IPS-NIHi11 (cell line): ENCODE data around the gene MAP3K20.
"Not testable (repeated sequence)": the region's sequence is repeated elsewhere in the genome, so short reads cannot be mapped to it uniquely, and the experiment has no call there.

Experiments
- DNase-seq: peaks from one replicate; pipeline ENCODE4 v3.0.0; 2012; ENCODE audit warnings: mixed read lengths, low spot score

MAP3K20 gene

DNA sequence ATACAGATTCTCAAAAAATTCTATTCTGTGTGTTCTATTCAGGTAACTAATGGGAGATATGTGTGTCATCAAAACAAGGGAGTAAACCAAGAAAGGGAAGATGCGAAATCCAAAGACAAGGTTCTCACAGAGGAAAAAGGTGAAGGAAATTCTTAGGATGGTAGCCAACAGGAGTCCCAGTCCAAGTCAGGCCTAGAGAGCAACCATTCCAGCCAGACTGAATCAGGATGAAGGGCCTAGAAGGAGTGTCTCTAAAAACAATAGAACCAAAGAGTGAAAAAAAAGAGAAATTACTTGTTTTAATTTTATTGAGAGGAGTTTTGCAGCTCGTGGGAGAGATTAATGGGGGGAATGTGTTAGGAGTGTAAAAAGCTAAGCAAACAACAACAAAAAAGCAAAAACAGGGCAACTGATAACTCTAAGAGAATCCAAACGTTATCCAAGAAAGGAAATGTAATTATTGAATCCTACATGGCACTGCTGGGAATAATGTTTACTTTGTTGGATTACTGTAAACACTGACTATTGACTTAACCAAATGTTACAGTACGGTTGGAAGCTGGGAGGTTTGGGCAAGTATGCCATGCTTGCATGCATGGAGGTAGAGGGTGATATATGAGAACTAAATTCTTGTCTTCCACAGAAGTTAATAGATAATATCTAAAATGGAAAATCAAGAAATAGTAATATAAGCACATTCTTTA is 12.3 kb downstream of the MAP3K20 start:
- no peak for DNase-seq

DNA sequence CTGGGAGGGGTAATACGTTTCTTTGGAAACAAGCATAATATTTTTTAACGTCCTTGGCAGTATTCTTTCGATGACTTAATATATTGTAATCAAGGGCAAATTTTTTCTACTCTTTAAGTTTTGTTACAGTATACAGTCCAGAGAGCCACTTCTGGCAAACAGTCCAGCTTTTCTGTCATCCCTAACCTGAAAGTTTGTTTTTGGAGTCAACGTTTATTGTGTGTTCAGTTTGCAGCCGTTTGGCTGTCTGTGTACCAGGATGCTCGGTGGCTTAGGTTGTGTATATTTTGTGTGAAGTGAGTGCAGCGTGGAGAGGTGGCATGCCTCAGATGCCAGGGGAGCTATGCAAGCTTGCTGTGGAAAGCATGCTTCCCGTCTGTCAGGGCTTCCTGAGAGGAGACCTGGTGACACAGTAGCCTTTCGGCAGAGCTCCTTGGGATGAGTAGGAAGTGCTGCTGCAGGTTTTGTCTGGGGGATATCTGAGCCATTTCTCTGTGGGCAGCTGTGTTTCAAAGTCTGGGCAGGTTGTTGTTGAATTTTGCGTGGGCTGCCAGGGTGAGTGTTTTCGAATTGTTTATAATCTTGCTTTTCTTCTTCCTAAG is 14.7 kb downstream of the MAP3K20 start:
- no peak for DNase-seq

DNA sequence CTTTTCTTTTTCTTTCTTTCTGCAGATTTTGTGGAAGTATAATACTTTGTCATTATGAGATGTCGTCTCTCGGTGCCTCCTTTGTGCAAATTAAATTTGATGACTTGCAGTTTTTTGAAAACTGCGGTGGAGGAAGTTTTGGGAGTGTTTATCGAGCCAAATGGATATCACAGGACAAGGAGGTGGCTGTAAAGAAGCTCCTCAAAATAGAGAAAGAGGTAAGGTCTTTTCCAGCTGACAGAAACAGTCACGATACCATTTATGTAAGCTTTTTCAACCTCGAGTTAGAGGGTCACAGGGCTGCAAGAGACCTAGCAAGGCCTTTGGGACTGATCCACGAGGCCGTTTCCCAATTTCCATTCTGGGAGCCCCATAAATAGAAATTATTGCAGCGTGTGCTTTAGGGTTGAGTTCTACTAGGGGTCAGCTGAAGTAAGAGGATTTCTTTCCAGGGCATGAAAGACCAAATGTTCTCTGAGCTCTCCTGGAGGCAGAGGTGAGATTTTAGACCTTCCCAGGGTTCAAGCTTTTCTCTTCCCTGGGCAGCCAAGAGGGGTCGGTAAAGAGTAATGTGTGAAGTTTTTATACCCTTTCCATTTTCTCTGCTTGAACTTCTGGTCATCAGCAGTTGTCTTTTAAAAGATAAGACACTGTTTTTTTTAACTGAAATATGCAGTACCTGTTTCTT is 15.5 kb downstream of the MAP3K20 start:
- DNase-seq = peak; percentile 18

DNA sequence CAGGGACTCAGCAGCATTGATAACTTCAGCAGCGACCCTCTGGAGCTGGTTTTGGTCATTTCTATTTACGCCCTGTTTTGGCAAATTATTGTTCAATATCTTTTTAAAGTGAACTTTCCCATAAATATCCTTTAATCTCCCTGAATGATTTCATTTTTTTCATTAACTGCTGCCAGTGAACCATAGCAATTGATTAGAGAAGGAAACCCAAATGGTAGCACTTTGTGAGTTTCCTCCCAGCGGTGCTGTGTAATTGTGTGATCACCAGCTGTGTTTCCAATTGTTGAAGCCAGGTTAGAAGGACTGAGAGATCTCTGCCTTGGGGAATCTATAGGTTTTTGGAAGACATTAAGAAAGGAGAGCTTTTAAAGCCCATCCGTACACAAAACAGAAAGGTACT is 16.3 kb downstream of the MAP3K20 start:
- no peak for DNase-seq

DNA sequence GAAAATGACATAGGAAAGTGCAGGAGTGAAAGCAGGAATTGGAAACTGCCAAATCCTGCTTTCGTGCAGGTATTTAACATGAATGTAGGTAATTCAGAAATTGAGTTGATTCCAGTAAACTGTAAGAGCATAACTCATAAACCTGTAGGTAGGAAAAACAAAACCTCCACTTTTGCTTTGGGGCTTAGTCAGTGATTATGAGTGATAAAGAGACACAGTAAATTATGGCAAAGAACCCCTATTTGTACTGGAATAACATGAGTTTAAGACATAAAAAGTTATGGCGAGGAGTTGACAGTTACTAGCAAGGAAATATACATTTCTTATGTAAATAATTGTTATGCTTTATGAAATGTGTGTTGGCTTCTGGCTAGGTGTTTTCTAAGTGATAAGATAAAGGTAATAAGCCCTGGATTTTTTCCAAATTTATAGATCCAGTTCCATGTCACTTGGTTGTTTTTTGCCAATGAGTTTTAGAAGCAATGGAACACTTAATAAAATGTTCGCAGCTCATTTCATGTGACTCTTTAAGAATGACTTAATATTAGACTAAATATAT is 17.3 kb downstream of the MAP3K20 start:
- no peak for DNase-seq

DNA sequence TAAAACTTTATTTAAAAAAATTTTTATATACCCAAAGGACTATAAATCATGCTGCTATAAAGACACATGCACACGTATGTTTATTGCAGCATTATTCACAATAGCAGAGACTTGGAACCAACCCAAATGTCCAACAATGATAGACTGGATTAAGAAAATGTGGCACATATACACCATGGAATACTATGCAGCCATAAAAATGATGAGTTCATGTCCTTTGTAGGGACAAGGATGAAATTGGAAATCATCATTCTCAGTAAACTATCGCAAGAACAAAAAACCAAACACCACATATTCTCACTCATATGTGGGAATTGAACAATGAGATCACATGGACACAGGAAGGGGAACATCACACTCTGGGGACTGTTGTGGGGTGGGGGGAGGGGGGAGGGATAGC is 18.0 kb downstream of the MAP3K20 start:
- not testable (repeated sequence) for DNase-seq

DNA sequence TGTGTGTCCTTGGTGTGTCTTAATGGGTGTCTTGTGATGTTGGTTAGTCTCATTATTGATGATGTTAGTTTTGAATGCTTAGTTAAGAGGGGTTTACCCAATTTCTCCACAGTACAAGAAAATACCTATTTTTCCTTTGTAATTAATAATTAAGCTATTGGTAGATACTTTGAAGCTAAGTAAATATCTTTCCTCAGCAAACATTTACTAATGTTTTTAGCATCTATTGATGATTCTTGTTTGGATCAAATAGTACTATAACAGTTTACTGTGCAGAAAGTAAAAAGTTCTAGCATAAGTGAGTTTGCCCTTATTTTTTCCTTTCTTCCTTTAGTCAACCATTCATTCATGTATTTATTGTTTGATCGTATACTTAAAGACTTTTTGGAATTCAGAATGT is 19.1 kb downstream of the MAP3K20 start:
- no peak for DNase-seq

DNA sequence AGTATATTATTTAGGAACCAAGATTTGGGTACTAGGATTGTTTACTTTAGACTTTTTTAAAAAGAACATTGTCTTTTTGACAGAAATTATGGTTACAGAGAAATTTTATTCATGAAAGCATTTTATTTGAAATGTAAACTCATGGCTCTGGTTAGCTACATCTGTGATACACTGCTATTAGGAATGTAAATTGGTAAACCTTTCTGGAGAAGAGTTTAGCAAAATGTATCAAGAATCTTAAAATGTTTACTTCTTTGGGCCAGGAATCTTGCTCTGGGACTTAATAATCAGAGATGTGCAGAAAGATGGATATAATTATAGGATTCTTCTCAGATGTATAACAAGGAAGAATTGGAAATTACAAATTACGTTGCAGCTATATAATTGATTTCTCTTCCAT is 19.7 kb downstream of the MAP3K20 start:
- no peak for DNase-seq

DNA sequence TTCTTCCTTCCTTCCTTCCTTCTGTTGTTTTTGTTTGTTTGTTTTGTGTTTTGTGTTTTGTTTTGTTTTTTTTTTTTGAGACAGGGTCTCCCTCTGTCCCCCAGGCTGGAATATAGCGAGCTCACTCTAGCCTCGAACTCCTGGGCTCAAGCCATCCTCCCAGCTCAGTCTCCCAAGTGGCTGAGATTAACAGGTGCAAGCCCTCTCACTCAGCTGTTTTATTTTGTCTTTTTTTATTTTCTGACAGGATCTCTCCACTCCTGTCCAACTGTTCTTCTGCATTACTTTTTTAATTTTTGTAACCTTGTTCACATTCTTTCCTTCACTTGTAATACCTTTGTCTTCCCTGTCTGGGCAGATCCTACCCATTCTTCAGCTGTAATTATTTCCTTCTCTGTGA is 23.6 kb downstream of the MAP3K20 start:
- no peak for DNase-seq

DNA sequence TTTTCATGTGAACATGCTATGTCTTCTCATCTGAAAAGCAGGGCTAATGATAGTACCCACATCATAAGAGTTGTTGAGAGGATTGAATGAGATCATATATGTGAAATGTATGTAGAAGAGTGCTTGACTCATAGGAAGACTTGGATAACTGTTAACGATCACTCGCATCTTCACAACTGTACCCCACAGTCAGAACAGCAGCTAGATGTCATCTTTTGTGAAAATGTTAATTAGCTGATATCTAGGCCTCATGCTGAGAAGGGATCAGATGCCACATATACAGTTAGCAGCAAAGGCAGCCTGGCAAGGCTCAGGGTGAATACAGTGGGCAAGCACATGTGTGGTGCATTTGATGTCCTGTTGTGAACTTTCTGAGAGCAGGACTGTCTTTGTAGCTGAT is 24.2 kb downstream of the MAP3K20 start:
- DNase-seq = no peak

DNA sequence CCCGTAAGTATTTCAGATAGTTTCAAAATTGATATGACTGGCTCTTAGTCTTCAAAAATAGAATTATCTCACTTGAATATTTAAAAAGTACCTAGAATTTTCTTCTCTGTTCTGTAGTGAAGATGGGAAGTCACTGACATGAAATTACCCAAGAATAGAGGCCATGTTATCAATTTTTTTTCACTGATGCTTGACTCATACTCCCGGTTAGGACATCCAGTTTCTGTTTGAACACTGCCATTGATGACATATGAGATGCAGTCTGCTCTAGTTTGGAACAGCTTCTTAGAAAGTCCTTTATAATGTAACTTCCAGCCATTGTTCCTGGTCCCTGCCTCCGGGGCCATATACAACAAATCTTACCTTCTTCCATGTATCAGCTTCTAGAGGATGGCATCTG is 26.0 kb downstream of the MAP3K20 start:
- no peak for DNase-seq

DNA sequence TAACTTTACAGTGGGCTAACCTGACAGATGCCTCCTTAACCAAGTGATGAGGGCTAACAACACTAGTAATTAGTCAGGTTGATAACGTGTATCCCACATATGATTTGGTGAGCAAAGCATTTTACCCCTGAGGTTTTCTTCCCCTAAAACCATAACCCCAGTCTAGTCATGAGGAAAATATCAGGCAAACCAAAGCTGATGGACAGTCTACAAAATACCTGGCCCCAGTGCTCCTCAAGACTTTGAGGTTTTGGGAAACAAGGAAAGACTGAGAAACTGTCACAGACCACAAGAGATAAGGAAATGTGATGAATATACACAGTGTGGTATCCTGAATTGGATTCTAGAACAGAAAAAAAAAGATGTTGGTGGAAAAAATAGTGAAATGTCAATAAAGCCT is 28.5 kb downstream of the MAP3K20 start:
- DNase-seq = no peak

DNA sequence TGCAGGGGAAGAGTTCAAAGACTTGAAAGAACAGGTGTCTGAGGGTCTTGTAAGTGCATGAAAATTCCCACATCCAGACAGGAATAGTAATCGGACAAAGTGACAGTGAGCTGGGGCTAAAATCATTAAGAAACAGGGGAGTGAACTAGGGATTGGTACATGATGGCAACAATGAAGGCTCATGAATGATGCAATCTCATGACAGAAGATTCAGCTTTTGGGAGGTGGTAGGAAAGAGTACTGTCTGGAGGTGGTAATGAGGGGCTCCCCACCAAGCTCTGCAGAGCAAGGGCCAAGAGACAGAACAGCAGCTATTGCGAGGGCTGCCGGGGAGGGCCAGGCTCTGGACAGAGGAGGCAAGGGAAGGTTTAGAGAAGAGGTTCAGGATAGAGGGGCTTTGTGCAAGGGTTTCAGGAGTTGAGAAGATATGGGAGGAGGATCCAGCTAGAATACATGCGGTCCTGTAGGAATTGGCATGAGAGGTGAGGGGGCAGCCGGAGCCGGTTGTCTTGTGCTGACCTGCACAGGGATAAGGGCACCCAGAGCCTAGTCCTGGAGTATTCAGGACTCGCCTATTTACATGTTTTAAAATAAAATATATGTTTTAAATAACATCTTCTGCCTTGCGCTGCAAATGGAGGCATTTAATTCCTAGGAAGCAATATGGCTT is 31.4 kb downstream of the MAP3K20 start:
- DNase-seq = no peak

DNA sequence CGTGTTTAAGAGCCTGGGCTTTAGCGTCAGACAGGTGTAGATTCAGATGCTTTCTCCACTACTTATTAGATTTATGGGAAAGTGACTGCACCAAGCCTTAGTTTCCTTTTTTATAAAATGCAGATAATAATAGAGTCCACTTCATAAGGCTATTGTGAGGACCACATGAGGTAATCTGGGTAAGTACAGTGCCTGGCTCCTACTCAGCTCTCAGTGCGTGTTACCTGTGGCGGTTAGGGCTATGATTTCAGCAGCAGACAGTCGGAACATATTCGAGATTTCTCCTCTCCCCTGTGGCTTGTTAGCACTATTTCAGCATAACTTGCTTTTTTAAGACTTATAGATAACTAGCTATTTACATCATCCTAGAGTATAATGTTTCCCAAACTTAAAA is 32.0 kb downstream of the MAP3K20 start:
- DNase-seq = no peak

DNA sequence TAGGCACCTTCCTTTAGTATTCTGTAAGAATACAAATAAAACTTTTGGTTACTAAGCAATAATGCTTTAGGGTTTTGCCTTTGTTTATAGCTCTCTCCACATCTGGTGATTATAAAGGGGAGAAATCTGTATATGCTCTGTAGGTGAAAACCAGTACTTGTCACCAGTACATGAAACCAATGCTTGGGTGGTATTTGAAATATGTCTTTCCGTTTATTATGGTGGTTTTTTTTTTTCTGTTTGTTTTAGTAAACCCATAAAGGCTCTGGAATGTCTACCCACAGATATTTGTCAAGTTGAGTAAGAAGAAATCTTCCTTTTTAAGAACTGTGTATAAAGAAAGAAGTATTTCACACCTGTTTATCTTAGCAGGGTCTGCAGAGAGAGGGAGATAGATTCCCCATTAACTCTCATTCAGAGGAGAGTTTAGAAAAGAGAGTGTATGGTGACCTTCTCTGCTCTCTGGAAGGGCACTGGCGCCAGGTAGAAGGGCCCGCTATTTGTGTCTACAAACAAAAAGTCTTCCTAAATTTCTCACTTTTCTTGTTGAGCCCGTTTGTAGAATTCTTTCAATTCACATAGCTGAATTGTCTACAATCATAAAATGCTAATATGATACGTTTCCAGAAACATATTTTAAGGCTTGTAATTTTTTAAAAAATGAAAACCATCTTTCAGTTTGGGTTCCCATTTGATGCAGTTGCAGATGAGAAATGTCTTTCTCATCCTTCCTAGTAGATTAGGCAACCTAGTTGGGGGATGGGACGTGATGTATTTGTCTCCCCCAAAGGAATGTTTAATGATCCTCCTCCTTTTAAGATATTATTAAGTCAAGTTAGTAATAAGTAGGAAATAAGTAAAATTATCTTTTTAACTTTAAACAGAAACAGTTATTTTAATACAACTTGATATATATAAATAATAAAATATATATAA is 33.9 kb downstream of the MAP3K20 start:
- DNase-seq = no peak

DNA sequence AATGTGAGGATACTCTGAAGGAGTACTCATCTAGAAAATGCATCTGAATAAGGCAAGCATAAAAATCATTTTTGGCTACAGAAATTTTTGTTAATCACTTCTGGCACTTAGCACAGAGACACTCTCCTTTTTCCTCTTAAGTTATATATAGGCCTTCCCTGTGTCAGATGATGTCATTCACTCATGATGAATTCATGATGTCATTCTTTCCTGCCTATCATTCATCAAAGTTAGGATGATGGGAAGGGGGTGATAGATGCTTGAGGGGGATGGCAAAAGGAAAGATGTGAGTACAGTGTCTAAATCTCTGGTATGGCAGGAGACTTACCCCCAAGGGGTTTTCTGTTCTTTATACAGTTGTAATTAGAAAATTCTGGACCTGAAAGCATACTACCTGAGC is 42.0 kb downstream of the MAP3K20 start:
- DNase-seq = no peak

DNA sequence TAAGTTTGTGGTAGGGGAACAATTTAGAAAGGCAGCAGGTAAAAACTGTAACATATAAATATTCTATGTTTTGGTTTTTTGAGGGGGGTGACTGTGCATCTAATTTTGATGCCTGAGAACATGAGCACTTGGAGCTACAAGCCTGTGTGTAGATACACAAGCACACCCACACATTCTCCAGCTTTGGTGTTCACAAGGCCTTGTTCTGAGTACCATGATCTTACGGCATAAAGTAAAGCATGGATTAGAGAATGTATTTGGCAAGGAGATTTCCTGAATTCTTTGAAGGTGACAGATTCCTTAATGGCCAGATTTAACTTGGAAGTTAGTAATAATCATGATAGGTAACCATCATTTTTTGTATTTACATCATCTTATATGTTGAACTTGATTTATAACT is 42.7 kb downstream of the MAP3K20 start:
- no peak for DNase-seq

DNA sequence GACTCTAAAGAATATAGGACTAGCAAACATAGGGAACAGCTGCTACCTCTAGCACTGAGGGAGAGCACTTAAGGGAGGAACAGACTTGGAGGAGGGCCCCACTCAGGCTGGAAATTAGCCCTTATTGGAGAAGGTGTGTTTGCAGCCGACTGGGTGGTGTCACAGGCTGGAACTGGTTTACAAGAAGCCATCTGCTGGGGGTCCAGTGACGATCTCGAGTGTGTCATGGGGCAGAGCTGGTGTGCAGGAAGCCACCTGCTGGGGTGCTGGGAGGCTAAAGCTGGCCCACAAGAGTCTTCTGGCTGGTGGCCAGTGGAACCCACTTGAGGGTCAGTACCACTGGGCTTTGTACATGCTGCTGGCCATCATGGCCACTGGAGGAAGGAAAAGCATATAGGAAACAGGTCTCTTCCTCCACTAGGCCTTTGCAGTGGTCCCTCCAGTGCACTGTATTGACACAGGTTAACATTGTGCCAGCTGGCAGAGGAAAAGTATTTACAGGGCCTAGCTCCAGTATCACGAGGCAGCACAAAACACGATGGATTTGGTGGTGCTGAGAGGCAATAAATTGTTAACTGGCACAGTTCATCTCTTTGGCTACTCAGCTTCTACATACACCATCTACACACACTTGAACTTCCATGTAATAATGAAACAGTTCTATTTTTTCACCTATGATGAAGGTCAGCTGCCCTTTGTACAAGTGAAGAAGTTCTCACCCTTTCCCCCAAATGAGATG is 43.6 kb downstream of the MAP3K20 start:
- no peak for DNase-seq

DNA sequence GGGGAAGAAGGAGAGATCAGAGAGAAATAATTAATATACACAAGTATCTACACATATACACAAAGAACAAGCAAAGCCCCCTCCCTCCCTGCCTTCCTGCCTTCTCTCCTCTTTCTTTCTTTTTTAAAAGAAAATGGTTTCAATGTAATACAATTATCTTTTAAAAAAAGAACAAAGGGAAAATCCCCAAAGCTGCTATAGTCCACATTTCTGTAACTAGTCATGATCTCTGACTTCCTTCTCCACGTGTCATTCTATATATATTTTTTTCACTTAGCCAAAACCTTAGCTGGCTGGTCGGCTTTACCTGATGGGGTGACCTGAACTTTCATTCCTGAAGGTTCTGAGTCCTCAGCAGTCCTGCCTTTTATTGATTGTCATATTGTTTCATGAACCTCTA is 44.3 kb downstream of the MAP3K20 start:
- DNase-seq = no peak

DNA sequence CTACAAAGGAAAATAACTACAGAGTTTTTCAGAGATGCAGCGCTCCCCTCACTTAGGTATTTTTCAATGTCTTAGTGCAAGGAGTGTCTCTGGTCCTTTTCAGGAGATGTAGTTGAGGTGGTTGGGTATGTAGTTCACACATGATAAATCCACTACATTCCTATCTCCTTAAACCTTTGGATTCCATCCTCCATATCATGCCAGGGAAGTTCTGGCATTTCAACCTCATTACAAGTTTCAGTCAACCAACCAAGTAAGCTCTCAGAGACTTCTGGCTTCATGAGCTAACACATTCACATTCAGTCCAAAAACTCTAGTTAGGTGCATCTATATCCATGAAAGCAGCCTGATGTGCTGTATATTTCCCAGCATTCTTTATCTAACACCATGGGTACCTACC is 47.3 kb downstream of the MAP3K20 start:
- no peak for DNase-seq

DNA sequence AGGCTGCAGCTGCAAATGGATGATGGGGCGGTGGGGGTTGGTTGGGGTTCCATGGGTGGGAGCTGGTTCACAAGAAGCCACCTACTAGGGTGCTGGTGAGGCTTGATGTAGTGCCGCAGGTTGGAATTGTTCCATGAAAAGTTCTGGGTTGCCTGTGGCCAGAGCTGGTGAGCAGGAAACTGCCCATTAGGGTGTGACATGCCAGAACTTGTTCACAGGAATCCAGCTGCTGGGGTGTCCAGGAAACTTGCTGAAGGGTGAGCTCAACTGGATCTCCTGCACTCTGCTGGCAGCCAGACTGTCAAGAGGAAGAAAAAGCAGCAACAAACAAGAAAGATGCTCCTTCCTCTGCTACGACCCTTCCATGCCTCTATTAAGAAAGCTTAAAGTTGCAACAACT is 48.8 kb downstream of the MAP3K20 start:
- no peak for DNase-seq
